ENCODE measurements around the gene GKN1. TPM values are rescaled to one million over a fixed set of nuclear protein-coding genes. Genes with fewer than 3 reads are reported as not detected.

GKN1 gene
- total RNA-seq, 1 donor from 2014 or later = not detected

- TF ChIP-seq CTCF (IDR thresholded peaks at IDR 0.05) = peak; percentile 74
- DNase-seq (peak; percentile 74), ATAC-seq (peak; percentile 73 to 74)
- Histone ChIP-seq H3K36me3 (no peaks in the 10 kb centered on the region), H3K27me3 (ENCODE audit: low read depth) (peaks cover 22% of the 10 kb centered on the region), H3K27ac (peak overlapping the region; percentile 80), H3K4me1 (peaks cover 28% of the 10 kb centered on the region), H3K4me3 (peak overlapping the region; percentile 87), H3K9me3 (no peaks in the 10 kb centered on the region)
- intact Hi-C loops (cut with DNase I) = no loop called here
Measured at GRCh38 chr2:69012310-69013141, 38.1 kb downstream of the GKN1 start.

DNA sequence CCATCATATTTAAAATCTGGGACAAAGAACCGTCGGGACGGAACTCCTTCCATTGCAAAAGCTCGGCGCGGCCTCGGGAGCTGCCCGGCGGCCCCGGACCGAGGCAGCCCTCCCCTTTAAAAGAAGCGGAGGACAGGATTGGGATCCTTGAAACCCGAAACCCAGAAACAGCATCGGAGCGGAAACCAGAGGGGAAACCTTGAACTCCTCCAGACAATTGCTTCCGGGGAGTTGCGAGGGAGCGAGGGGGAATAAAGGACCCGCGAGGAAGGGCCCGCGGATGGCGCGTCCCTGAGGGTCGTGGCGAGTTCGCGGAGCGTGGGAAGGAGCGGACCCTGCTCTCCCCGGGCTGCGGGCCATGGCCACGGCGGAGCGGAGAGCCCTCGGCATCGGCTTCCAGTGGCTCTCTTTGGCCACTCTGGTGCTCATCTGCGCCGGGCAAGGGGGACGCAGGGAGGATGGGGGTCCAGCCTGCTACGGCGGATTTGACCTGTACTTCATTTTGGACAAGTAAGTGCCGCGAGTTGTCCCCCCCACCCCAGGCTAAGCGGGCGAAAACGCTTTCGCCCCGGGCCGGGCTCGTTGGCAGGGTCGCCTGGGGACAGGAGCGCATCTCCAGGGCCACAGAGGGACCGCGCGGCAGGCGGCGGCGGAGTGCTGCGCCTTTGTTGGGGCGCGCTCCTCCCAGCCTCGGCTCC lies 38.9 kb downstream of the GKN1 start, which contains the start of gene ANTXR1:
Gene ANTXR1, plus strand, starts transcription at position 38 of the 698 bp plus-strand sequence. Its CDS starts 321 bp downstream, at position 359.
- H3K36me3 ChIP-seq = no peaks in the 10 kb centered on the region
- H3K9me3 ChIP-seq = no peaks in the 10 kb centered on the region
- peaks cover 22% of the 10 kb centered on the region for H3K27me3 ChIP-seq (ENCODE audit: low read depth)
- intact Hi-C loops (cut with DNase I) = no loop called here
- peak; percentile 70 to 78 for ATAC-seq
- peak; percentile 49 for DNase-seq
- H3K4me3 ChIP-seq = peak within 1 kb of the TSS; percentile 87
- peaks cover 28% of the 10 kb centered on the region for H3K4me1 ChIP-seq
- peak; percentile 6 for TF ChIP-seq CTCF (IDR thresholded peaks at IDR 0.05)
- H3K27ac ChIP-seq = peak within 1 kb of the TSS; percentile 80

DNA sequence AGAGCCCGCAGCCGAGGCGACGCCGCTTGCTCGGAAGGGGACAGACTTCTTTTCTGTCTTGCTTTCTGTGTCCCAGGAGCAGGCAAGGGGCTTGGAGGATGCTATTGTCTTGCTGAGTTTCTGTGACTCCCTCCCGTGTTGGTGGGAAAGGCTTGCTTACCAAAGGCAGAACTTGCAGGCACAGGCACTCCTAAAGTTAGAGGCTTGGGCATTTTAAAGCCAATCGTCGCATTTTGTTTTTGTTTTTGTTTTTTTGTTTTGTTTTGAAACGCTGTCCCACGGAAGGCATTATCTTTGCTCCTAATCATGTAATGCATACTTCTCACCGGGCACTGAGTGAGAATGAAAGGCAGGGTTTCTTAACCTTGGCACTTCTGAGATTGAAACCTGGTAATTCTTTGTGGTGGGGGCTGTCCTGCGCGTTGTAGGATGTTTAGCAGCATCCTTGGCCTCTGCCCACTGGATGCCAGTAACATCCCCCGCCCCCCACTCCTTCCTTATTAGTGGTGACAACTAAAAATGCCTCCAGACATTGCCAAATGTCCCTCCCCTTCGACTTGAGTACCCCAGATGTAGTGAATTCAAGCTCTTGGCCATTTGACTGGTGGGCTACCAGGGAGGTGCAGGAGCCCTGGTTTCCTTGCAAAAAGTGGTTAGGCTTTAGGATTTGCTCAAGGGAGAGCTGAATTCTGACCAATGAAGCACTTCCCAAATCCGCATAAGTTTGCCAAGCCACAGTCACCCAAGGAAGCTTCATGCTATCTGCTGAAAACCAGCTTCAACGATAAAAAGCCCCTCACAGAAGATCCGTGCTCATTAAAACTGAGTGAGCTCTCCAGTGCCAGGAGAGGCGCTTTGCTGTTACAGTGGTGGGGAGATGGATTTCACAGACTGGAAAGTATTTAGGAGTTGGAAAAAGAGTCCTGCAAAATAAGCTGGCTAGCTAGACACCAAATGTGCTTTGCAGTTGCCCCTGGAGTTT lies 39.7 kb downstream of the GKN1 start:
- Histone ChIP-seq H3K4me3 (peak overlapping the region; percentile 87), H3K36me3 (no peaks in the 10 kb centered on the region), H3K27ac (peak overlapping the region; percentile 80), H3K9me3 (no peaks in the 10 kb centered on the region), H3K27me3 (ENCODE audit: low read depth) (peaks cover 22% of the 10 kb centered on the region), H3K4me1 (peaks cover 28% of the 10 kb centered on the region)
- no peak for ATAC-seq
- intact Hi-C loops (cut with DNase I) = no loop called here
- no peak for TF ChIP-seq CTCF (IDR thresholded peaks at IDR 0.05)
- DNase-seq = no peak

DNA sequence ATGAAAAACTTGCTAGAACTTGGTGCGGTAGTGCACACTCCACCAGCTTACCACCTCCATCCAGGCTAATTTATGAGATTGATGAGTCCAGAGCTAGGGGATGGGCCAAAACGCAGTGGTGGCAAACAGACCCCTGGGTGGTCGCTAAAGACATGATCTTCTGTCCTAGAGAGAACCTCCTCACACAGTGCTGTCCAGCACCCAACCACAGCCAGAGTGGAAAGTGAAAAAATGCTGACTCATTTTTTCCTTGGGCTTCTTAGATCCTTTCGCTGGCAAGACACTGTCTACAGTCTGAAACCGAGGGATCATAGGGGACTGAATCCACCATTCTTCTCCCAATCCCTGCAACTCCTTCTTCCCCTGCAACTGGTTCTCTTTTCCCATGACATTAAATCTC lies 42.6 kb downstream of the GKN1 start:
- Histone ChIP-seq H3K27me3 (ENCODE audit: low read depth) (peaks cover 22% of the 10 kb centered on the region), H3K4me3 (no peak overlapping the region), H3K36me3 (no peaks in the 10 kb centered on the region), H3K4me1 (peaks cover 37% of the 10 kb centered on the region), H3K9me3 (no peaks in the 10 kb centered on the region), H3K27ac (no peak overlapping the region)
- intact Hi-C loops (cut with DNase I) = no loop called here
- no peak for TF ChIP-seq CTCF (IDR thresholded peaks at IDR 0.05)
- ATAC-seq (no peak), DNase-seq (no peak)

GRCh38 chr2:69017835-69018234 lies 43.4 kb downstream of the GKN1 start:
- intact Hi-C loops (cut with DNase I) = no loop called here
- Histone ChIP-seq H3K36me3 (no peaks in the 10 kb centered on the region), H3K4me1 (peaks cover 32% of the 10 kb centered on the region), H3K4me3 (no peak overlapping the region), H3K27ac (no peak overlapping the region), H3K27me3 (ENCODE audit: low read depth) (peaks cover 22% of the 10 kb centered on the region), H3K9me3 (no peaks in the 10 kb centered on the region)
- ATAC-seq (no peak), DNase-seq (no peak)
- TF ChIP-seq CTCF (IDR thresholded peaks at IDR 0.05) = no peak

All from lower lobe of right lung (tissue), 2 donors.